Fibroblast of lung (primary cell): ENCODE data around the gene C5AR1.

Experiments
- CTCF ChIP-seq, 2 donors: IDR thresholded peaks in 1 of 2; conservative IDR thresholded peaks in 1 of 2; 1 replicate in 1 of 2; 2 replicates in 1 of 2; pipeline ENCODE4 v1.5.1; 2011 to 2012; ENCODE audit warnings: low read length in 2 of 2, control low read depth in 1 of 2, inconsistent platforms in 1 of 2, low read depth in 1 of 2, mild to moderate bottlenecking in 1 of 2
- EZH2 ChIP-seq: IDR thresholded peaks from 2 replicates; pipeline ENCODE4 v1.5.1; 2012; ENCODE audit warnings: low read length, control low read depth, mild to moderate bottlenecking; ENCODE audit errors: missing control alignments

DNA sequence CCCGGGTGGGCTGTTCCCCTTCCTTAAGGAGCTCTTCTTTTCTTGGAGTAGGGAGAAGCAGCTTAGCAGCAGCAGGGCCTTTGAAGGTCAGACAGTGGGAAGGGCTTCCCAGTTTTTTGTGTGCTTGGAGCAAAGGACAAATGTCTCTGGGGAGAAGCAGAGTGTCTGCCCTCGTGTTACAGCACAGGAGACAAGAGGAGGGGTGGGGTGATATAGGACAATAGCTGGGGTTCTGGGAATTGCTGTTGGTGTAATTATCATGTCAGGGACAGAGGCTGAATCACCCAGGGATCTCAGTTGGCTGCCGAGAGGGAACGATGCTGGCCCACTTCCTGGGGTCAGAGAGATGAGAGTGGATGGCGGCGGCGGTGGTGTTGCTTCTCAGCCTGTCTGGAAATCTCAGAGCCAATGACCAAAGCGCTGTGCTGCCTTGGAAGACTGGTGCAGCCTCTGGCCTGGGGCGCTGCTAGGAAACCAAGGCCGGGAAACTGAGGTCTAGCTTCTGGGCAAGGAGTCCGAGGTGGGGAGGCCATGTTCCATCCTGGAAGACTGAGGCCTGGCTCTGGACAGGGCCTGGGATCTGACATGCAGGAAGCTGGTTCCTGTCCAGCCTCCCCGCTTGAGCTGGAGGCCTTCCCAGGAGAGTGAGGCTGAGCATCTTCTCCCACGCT, 33.7 kb upstream of the C5AR1 start:
- TF ChIP-seq CTCF (conservative IDR thresholded peaks at IDR 0.05 in 1 of 2, IDR thresholded peaks at IDR 0.05 in 1 of 2; ENCODE audit: low read depth in 1 of 2, low read length in 2 of 2) (no peak), EZH2 (no peak)
